ENCODE measurements around the gene ASPRV1.

Gene ASPRV1

DNA sequence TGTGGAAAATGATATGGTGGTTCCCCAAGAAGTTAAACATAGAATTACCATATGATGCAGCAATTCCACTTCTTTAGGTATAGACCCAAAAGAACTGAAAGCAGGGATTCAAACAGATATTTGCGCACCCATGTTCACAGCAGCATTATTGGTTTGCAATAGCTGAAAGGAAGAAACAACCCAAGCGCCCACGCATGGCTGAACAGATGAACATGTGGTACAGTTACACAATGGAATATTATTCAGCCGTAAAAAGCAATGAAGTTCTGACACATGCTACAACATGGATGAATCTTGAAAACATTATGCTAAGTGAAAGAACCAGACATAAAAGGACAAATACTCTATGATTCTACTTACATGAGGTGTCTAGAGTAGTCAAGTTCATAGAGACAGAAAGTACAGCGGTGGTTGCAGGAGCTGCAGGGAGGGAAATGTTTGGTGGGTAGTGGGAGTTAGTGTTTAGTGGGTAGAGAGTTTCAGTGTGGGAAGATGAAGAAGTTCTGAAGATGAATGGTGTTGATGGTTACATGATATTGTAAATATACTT, 26.7 kb upstream of the ASPRV1 start:
- no peak for ATAC-seq

DNA sequence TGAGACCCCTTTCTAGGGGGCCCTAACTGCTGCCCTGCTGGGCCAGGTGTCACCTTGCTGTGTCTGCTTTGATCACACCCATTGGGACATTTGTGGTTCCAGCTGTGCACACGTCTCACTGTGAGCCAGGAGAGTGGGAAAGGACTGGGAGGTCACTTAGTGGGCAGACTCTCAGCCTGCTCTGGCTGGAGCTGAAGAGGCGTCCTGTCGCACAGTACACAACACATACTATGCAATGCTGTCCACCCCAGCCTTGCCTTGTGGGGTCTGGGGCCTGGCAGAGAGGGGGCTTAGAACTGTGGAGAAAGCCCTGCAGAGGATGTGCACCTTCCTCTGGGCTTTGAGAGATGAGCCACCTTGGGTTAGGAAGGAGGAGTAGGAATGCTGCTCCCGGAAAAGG, 25.3 kb upstream of the ASPRV1 start:
- no peak for ATAC-seq

DNA sequence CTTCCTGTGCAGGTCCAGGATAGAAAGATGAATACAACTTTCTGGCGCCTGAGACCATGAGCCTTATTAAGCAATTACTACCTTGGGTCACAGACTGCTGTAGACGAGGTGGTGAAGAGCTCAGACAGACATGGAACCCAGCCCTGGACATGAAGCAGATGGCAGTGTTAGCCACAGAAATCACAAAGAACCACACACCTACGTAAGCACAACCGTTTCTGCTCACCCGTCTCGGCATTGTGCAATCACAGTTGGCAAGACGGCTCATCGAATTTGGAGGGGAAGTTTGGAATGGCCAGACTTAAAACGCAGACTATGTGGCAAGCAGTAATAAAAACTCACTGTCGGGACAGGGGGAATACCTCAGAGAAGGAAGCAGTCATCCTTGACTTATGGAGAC, 24.3 kb upstream of the ASPRV1 start:
- ATAC-seq, result no peak

DNA sequence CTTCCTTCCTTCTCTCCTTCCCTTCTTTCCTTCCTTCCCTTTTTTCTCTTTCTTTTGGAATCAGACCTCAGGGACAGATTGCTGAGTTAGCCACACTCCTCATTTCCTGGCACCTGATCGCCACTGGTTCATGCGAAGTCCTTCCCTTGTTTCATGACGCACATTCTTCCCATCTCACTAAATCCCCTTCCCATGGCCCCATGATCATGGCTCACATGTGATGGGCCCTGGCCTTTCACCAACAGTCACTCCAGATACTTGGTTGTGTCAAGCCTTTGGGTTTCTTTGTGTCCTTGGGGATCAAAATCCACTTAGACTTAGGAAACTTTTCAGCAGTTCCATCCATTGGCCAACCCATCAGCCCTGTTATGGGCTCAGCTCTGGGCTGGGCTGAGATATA, 23.8 kb upstream of the ASPRV1 start:
- ATAC-seq, result no peak

DNA sequence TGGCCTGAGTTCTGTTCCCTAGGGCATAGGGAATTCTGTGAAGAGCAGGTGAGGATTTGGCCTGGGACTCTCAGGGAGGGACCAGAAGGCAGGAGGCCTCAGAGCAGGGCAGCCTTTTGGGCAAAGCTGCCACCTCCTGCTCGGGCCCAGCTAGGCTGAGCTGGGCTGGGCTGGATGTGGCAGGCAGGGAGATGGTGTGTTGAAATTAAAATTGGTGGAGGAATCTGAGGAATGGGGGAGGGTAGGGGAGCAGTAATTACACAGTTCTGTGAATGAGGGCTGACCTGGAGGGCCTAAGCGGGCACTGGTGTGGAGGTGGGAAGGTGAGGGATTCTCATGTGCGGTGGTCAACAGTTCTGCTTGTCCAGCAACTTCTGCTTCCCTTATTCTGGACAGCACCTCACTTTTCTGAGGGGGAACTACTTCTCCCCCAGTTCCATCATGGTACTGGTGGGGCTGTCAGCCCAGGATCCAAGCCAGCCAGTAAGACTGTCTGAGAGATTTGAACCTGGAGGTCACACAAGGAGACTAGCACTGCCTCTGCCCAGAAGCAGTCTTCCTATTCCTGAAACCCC, 22.0 kb upstream of the ASPRV1 start:
- ATAC-seq, result no peak

DNA sequence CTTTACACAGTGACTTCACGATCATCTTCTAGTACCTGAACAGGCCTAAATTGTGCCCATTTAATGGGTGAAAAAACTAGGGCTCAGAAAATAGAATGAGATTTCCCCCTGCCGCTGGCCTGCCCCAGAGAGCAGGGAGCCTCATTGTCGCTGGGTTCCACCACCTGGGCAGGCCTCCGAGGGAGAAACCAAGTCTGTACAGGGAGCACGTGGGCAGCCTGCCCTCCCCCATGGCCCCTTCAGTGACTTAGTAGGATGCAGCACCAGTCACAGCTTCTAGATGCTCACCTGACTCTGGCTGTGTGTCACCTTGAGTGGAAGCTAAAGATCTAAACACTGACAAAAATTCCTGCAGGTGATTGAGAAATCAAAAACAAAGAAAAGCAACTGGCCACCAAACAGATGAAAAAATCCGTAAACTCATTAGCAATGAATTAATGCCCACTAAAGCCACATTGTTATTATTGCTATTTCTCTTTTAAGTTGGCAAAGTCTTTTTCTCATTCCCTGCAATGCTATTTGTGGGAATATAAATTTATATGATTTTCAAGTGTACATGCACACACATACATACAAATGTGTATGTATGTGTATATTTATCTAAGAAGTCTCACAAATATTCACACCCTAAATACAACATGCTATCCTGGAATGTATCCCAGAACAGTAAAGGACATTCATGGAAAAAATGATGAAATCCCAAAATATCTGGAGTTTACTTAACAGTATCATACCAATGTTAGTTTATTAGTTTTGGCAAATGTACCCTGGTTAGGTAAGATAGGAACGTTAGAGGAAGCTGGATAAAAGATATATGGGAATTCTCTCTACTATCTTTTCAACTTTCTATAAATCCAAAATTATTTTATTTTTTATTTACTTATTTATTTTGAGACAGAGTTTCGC, 18.7 kb upstream of the ASPRV1 start:
- no peak for ATAC-seq

DNA sequence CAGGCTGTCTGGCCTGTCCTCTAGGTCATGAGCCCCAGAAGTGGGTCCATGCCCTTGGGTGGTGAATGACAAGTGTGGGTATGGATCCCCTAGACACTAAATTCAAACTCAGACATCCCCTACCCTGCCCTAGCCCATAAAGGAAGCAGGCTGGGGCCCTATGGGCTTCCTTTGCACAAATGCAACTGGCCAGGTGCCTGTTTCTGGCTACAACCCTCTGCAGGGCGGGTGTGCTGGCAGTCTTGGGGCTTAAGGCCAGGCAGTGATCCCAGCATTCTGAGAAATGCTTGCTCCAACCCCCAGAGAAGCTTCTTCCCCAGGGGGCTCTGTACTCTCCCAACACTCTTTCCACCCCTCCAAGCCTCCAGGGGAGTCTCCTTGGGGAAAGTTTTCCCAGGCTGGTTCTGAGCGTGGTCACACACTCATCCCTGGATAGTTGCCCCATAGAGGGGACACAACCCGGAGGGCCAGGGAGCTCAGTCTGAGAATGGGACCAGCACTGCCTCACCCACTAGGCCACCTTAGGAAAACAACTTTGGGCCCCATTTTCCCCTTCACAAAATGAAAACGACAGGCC, 16.6 kb upstream of the ASPRV1 start:
- ATAC-seq, result no peak

DNA sequence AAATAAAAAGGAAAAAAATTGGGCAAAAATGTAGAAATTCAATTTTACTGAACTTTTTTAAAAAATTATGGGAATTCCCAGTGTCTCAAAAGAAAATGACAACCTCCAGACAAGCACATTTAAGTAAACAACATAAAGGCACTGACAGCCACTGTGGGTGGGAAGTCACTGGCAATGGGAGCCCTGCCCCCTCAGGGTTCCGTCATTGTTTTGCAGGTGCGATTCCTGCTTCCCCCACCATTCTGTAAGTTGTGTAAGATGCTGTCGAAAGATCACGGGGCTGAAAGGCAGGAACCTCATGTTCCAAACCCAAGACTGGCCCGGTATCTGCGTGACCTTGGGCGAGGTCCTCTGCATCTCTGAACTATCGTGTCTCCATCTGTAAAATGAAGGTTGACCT, 15.8 kb upstream of the ASPRV1 start:
- no peak for ATAC-seq

DNA sequence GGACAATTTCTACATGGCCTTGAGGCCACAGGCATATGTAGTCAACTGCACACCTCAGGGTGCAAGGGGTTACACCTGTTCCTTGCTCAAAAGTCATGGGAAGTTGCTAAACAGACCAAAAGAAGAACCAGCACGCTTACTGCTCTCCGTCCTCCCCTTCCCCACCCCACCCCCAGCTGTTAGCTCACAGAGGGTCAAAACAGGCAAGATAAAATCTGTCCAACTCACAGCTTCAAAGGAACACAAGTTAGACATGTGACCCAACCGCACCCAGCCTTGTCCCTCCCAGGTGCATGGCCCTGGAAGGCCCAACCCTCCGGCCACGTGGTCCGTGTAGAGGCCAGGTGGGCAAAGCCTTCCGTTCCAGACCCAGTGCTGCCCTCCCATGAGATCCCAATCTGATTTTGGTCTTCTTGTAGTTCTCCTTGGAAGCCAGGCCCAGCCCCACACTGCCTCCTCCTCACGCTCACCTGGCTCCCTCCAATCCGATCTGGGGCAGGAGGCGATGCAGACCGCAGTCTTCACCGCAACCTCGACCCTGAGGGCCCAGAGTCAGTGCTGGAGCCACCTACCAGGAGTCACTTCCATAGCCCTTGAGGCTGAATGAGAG, 14.5 kb upstream of the ASPRV1 start:
- no peak for ATAC-seq

DNA sequence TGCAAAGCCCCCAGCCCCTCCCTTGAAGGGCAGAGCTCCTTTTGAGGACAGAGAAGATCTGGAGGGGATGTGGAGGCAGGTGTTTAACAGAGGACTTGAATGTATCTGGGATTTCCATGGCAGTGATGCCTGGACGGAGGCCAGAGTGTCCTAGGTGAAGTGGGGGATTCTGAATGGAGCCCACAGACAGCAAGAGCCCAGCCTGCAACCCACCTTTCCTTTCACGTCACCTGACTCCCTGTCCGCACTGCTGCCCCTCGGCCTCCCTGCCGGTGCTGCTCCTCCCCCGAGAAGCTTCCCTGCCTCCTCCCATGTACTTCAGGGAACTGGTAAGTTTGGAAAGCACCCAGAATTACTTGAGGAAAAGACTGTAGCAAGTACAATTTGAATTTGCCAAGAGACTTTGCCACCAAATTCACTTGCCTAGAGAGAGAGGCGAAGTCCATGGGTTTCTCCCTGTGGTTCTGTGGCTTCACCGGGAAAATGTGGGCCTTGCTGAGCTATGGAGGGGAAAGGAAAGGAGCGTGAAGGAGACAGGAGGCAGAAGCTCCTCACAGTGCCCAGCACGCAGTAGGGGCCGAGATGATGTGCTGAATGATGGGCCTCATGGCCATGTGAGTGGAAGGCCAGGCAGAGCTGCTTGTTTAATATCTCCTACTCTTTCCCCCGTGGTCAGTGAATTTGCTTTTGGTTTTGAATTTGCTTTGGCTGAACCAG, 13.9 kb upstream of the ASPRV1 start:
- no peak for ATAC-seq

DNA sequence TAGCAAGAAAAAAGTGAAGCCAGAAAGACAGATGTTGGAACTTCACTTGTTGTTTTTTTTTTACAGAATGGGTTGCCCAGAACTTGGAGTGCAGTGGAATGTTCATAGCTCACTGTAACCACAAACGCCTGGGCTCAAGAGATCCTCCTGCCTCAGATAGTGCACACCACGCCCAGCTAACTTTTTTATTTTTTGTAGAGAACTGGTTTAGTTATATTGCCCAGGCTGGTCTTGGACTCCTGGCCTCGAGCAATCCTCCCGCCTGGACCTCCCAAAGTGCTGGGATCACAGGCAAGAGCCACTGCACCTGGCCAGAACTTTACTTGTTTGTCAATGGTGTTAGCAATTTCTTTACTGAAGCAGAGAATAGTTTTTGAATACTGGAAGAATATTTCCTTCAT, 11.9 kb upstream of the ASPRV1 start:
- ATAC-seq, result no peak

DNA sequence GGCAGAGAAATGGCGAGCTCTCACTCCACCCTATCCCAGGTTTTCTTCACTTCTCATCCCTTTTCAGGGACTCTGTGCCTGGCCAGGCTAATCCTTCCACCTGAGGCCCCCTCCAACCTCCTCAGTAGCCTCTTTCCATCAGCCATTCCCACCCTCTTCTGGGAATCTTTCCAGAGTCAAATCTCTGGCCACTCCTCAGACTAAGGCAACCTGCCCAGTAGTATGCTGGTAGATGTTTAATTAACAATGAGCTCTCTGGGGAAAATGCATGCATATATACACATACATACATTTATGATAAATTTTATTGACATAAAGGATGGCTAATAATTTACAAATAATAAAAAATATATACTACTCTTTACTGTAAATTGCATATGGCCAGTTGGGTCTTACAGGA, 11.4 kb upstream of the ASPRV1 start:
- no peak for ATAC-seq

DNA sequence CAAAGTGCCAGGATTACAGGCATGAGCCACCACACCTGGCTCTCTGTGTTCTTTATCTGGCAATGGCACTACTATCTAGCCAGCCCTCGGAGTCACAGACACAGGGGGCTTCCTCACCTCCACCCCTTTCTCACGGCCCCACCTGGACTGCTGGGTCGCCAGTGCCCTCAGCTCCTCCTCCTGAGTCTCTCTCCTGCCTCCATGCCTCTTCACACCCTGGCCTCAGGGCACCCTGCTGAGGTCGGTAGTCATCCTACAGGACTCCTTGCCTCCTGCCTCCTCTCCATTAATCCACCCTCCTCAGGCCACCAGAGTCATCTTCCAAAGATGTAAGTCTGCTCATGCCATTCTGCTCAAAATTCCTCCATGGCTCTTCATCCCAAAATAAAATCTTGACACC, 8.6 kb upstream of the ASPRV1 start:
- ATAC-seq, result no peak

DNA sequence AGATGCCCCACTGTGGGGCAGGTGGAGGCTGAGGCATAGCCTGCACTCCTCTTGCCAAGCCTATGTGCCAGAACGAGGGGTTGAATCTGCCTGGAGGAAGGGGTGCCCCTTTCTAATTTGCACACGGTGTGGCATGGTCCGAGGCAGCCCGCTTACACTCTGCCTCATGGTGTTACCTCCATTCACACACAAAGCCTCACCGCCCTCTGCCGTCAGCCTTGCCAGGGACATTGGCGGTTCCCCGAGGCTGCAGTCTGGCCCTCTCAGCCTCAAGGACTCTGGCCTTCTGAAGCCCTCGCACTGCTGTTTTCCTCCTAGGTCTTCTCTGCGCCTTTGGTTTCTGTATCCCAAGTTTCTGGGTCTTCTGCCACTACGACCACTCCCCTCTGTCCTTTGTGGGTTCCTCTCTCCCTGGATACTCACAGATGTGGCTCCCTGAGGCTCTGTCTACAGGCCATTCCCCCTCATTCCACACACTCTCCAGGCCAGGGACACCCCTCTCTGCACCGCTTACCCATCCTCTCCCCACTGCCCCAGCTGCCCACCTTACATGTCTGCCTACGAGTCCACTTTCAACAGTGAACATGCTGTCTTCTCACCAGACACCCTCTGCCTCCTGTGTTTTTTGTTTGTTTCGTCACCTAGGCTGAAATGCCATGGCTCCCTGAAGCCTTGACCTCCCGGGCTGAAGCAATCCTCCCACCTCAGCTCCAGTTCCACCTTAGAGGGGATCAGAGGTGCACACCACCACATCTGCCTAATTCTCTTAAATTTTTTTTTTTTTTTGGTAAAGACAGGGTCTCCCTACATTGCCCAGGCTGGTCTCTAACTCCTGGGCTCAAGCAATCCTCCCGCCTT, 7.9 kb upstream of the ASPRV1 start:
- no peak for ATAC-seq

DNA sequence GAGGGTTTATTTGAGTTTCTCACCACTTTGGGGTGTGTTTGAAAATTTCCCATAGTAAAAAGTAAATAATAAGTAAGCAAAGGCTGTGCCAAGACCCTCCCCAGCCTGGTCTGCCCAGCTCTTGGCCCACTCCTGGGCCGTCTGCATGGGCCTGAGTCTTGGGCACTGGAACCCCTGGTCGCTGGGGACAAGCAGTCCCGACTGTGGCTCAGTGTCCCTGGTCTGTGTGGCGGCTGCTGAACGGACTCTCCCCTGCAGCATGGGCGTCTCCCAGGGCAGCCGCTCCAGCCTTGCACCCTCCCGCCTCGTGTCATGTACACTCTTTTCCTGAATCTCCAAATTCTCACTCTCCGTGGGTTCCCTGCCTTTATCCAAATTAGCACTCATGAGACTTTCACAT, 7.2 kb upstream of the ASPRV1 start:
- ATAC-seq, result no peak

DNA sequence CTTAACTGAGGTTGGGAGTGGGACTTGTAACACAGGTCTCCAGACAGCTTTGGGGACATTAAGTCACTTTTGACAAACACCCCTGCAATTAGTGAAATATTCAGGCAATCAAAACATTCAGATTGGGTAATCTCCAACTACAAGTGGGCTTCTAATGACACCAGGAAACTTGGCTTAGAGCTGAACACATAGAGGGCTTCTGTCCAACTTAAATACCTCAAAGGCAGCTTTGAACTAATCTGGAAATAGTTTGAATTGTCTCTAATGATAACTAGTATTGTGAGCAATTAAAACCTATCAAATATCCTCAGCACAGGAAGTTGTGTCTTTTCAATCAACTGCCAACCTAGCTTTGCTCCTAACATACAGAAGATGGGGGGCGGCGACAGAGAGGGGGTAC, 5.1 kb upstream of the ASPRV1 start:
- ATAC-seq, result no peak

DNA sequence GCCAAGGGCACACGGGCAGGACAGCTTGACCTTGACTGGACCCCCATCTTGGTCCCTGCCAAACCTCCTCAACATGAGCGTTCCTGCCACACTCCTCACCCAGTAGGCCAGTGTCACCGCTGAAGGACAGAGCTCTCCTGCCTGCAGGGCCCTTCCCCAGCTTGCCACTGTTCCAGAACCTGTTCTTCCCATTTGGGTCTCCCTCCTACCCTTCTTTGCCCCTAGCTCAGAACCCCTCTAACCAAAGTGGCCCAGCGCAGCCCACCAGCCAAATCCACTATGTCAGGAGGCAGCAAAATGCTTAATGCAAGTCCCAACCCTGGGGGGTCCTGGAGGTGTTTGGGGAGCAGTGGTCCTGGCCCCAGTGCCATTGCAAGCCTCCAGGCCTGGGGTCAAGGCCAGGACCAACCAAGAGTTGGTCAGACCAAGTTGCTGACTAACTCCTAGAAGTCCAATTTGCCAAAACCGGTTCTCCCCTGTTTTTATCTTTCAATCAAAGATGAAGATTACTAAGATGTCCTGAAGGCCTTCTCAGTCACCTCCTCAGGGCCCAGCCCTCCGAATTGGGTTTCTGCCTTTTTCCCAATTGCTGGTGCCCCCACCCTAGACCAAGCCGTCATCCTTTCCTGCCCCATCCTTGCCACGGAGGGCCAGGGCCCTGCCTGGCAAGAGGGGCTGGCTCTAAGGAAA, 4.5 kb upstream of the ASPRV1 start:
- ATAC-seq, result no peak

DNA sequence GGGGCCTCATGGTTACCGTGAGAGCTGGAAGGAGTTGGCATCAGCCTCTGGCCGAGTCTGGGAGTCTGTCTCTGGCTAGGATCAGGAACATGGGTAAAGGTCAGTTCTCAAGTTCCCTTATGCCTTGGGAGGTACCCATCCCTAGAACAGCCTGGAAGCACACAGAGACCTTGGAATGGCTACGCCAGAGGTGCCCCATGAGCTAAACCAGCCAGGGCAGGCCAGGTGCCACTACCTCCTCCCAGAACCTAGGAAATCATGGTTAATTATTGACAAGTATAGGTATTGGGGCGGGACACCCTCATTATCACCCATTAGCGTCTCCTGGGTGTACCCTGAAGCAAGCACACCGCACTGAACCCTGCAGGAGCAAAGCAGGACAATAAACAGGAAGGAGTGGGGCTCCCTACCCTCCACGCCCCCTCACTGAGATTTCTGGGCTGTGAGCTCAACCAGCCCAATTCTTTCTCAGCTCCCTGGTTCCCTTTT, 3.0 kb upstream of the ASPRV1 start:
- ATAC-seq, result no peak

DNA sequence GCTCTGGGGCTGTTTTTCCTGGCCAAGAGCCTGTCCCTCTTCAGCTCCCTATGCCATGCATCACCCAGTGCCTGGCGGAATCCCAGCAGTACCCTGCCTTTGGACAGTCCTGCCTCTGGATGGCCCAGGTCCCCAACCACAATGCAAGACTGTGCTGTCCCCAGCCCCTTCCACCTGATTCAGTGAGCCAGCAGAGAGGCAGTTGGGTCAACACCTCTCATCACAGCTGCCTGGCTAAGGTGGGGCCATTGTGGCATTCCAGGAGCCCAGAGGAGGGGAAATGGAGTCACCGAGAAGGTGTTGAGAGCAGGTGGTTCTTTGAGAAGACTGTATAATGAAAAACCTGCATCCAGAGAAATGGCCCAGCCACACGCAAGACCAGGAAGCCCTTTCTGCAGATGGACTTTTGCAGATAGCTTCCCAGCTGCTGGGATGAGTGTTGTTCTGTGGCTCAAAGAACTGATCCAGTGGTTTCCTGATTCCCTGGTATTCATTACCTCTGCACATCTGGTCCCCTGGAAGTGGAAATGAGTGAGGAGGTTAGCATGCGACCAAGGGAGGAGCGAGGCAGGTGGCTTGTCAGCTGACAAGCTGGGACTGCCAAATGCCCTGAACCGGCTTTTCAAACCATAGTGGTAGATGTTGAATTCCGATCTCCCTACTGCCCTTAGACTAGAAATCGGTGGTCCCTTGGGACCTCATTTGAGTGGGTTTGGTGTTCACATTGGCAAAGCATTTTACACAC, 1.7 kb upstream of the ASPRV1 start:
- ATAC-seq, result no peak

DNA sequence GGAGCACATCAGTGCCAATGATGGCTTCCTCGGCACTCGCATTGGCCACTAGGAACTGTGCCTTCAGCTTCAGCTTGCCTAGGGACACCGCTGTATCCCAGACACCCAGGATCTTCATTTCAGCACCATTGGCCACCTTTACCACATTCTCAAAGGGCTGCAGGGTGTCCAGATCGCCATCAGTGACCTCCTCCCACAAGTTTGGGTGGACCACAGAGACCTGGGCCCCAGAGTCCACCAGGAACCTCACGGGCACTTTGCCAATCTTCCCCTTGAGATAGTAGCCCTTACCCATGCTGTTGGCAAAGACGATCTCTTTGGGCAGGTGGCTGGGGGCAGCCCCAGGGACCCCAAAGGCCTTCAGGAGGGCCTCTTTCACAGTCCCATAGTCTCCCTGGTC, 610 bp downstream of the ASPRV1 start:
- ATAC-seq, result no peak
